OCI-LY7 (cell line): ENCODE results near the gene TCTN1.
"Not testable (repeated sequence)": the region's sequence is repeated elsewhere in the genome, so short reads cannot be mapped to it uniquely, and the experiment has no call there.

ENCODE experiments used
- EZH2phosphoT487 ChIP-seq: fragments of 200-600 bp; sonication (generic); IDR thresholded peaks from 2 replicates; pipeline ENCODE4 v1.6.1; 2018; ENCODE audit warnings: low read depth, borderline replicate concordance, mild to moderate bottlenecking, mixed run types, antibody characterized with exemption, low read length, moderate library complexity, mixed read lengths
- TF ChIP-seq, protein P1 (sequence below): fragments of 200-600 bp; sonication (generic); conservative IDR thresholded peaks from 2 replicates; pipeline ENCODE4 v1.5.1; 2014; ENCODE audit warnings: mild to moderate bottlenecking, antibody characterized with exemption, low read length, moderate library complexity, mixed read lengths

DNA sequence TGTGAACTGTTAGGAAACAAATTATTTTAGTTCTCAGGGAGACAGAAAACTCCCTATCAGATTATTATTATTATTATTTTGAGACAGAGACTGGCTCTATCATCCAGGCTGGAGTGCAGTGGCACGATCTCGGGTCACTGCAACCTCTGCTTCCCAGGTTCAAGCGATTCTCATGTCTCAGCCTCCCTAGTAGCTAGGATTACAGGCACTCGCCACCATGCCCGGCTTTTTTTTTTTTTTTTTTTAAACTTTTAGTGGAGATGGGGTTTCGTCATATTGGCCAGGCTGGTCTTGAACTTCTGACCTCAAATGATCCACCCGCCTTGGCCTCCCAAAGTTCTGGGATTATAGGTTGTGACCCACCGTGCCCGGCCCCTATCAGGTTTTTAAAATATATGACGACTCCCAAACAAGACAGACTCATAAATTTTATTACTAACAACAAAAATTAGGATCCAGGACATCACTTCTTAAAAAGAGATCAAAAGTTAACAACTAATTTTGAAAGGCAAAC is 39.2 kb upstream of the TCTN1 start:
- TF ChIP-seq, protein P1, sequence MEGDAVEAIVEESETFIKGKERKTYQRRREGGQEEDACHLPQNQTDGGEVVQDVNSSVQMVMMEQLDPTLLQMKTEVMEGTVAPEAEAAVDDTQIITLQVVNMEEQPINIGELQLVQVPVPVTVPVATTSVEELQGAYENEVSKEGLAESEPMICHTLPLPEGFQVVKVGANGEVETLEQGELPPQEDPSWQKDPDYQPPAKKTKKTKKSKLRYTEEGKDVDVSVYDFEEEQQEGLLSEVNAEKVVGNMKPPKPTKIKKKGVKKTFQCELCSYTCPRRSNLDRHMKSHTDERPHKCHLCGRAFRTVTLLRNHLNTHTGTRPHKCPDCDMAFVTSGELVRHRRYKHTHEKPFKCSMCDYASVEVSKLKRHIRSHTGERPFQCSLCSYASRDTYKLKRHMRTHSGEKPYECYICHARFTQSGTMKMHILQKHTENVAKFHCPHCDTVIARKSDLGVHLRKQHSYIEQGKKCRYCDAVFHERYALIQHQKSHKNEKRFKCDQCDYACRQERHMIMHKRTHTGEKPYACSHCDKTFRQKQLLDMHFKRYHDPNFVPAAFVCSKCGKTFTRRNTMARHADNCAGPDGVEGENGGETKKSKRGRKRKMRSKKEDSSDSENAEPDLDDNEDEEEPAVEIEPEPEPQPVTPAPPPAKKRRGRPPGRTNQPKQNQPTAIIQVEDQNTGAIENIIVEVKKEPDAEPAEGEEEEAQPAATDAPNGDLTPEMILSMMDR, result not testable (repeated sequence)
- not testable (repeated sequence) for TF ChIP-seq EZH2phosphoT487
